ENCODE results near the gene BFSP2. TPM values are rescaled to one million over a fixed set of nuclear protein-coding genes. Genes with fewer than 3 reads are reported as not detected.
"Not testable (repeated sequence)": the region's sequence is repeated elsewhere in the genome, so short reads cannot be mapped to it uniquely, and the experiment has no call there.

The BFSP2 gene
- total RNA-seq, 1 donor from 2014 or later, result not detected

GRCh38 chr3:133486658-133487057 lies 86.8 kb downstream of the BFSP2 start:
- DNase-seq (ENCODE audit: low spot score), result no peak
- intact Hi-C loops (cut with micrococcal nuclease), result no loop called here
- Mint-ChIP-seq H3K27ac (no peak overlapping the region), H3K4me3 (no peak overlapping the region), H3K9me3 (peaks cover 4% of the 10 kb centered on the region), H3K27me3 (ENCODE audit: insufficient read depth) (peaks cover 3% of the 10 kb centered on the region), H3K36me3 (ENCODE audit: low read depth) (peaks cover 2% of the 10 kb centered on the region), H3K4me1 (ENCODE audit: low read depth) (peaks cover 32% of the 10 kb centered on the region)

DNA sequence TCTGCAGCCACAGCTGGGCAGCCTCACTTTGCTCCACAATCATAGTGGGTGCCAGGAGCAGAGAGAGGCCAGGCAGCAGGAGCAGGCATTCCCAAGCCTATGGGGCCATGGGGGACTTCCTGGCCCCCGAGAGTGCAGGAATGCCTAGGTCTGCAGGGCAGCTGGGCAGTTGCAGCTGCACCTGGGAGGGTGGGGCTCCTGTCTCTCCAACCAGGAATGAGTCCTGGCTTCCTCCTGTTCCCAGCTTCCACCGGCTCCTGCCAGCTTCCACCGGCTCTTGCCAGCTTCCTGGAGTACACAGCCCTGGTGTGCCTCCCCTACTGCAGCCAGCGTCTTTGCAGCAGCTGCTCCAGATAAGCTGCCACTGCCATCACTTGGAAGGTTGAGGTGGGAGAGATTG lies 87.3 kb downstream of the BFSP2 start:
- H3K27ac Mint-ChIP-seq, result no peak overlapping the region
- H3K36me3 Mint-ChIP-seq (ENCODE audit: low read depth), result peaks cover 2% of the 10 kb centered on the region
- H3K4me3 Mint-ChIP-seq, result no peak overlapping the region
- H3K9me3 Mint-ChIP-seq, result peaks cover 4% of the 10 kb centered on the region
- peaks cover 36% of the 10 kb centered on the region for H3K4me1 Mint-ChIP-seq (ENCODE audit: low read depth)
- H3K27me3 Mint-ChIP-seq (ENCODE audit: insufficient read depth), result peaks cover 3% of the 10 kb centered on the region
- no peak for DNase-seq (ENCODE audit: low spot score)
- intact Hi-C loops (cut with micrococcal nuclease), result no loop called here

DNA sequence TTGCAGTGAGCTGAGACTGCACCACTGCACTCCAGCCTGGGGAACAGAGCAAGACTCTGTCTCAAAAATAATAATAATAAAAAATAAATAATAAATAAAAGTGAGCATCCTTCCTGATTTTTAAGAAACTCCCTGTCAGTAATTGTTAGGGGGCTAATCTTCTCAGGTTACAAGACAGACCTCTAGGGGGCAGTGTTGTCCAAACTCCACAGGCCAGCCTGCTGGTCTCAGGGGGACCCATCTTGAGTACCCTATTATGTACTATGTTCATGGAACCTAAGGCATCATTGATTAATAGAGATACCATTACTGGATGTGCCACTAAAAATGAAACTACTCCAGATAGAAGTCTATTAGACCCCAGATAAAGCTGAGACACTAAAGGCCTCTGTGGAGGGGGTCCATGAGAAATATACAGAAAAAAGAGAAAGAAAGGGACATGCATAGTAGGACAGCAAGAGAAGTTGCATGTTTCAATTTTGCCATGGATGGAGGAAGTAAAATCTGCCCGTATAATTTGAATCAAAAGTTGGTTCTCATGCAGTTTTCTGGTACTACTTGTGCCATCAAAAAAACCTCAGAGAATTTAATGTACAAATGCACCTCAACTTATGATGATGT lies 88.2 kb downstream of the BFSP2 start:
- intact Hi-C loops (cut with micrococcal nuclease), result no loop called here
- Mint-ChIP-seq H3K27ac (no peak overlapping the region), H3K27me3 (ENCODE audit: insufficient read depth) (peaks cover 3% of the 10 kb centered on the region), H3K4me3 (no peak overlapping the region), H3K36me3 (ENCODE audit: low read depth) (peaks cover 5% of the 10 kb centered on the region), H3K4me1 (ENCODE audit: low read depth) (peaks cover 44% of the 10 kb centered on the region), H3K9me3 (peaks cover 4% of the 10 kb centered on the region)
- no peak for DNase-seq (ENCODE audit: low spot score)

- H3K27me3 Mint-ChIP-seq (ENCODE audit: insufficient read depth), result peaks cover 3% of the 10 kb centered on the region
- H3K4me3 Mint-ChIP-seq, result no peak overlapping the region
- DNase-seq (ENCODE audit: low spot score), result no peak
- intact Hi-C loops (cut with micrococcal nuclease), result loop anchor here (1.0 kb wide), 1 partner anchor 17 kb away; no protein-coding TSS in a partner anchor
- H3K9me3 Mint-ChIP-seq, result peaks cover 4% of the 10 kb centered on the region
- peaks cover 5% of the 10 kb centered on the region for H3K36me3 Mint-ChIP-seq (ENCODE audit: low read depth)
- H3K27ac Mint-ChIP-seq, result no peak overlapping the region
- peaks cover 48% of the 10 kb centered on the region for H3K4me1 Mint-ChIP-seq (ENCODE audit: low read depth)
Observed at GRCh38 chr3:133488785-133489367, 89.0 kb downstream of the BFSP2 start.

DNA sequence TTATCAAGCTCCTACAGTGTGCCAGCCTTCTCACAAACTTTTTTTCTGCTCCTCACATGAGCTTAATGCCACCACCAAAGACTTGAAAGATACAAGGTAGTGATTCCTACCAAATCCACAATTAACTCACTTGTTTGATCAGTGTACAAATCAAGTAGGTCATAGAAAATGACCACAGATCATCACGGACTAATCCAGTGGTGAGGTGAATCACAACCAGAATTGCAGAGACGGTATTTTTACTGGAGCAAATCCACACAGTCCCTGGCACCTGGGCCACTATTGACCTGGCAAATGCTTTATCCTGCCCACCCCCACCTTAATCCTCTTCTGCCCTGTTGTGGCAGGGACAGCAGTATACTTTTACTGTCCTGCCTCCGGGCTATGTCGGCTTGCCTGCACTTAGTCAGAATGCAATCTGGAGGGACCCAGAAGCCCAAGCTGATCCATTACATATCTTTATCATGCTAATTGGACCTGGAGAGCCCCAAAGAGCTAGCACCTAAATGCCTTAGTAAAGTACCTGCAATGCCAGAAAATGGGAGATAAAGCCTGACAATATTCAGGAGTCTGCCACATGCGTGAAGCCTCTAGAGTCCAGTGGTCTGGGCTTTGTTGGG lies 89.7 kb downstream of the BFSP2 start:
- Mint-ChIP-seq H3K4me1 (ENCODE audit: low read depth) (peaks cover 48% of the 10 kb centered on the region), H3K27me3 (ENCODE audit: insufficient read depth) (peaks cover 3% of the 10 kb centered on the region), H3K9me3 (peaks cover 4% of the 10 kb centered on the region), H3K27ac (no peak overlapping the region), H3K4me3 (no peak overlapping the region), H3K36me3 (ENCODE audit: low read depth) (peaks cover 5% of the 10 kb centered on the region)
- intact Hi-C loops (cut with micrococcal nuclease), result loop anchor here (1.0 to 5.0 kb wide), 5 partner anchors 10 to 767 kb away; partner anchors contain the start of genes NPHP3 and TOPBP1
- DNase-seq (ENCODE audit: low spot score), result no peak

- no peaks in the 10 kb centered on the region for H3K27me3 Mint-ChIP-seq (ENCODE audit: insufficient read depth)
- H3K36me3 Mint-ChIP-seq (ENCODE audit: low read depth), result peaks cover 5% of the 10 kb centered on the region
- H3K4me3 Mint-ChIP-seq, result peak overlapping the region; percentile 62
- H3K27ac Mint-ChIP-seq, result peak overlapping the region; percentile 76
- peak; percentile 48 for DNase-seq (ENCODE audit: low spot score)
- peaks cover 48% of the 10 kb centered on the region for H3K4me1 Mint-ChIP-seq (ENCODE audit: low read depth)
- peaks cover 4% of the 10 kb centered on the region for H3K9me3 Mint-ChIP-seq
- intact Hi-C loops (cut with micrococcal nuclease), result loop anchor here (1.0 to 5.0 kb wide), 9 partner anchors 9 to 768 kb away; partner anchors contain the start of genes CDV3, NPHP3, SRPRB and TOPBP1
Observed at GRCh38 chr3:133490468-133491351, 90.9 kb downstream of the BFSP2 start.

GRCh38 chr3:133491481-133492059 lies 91.7 kb downstream of the BFSP2 start:
- Mint-ChIP-seq H3K27me3 (ENCODE audit: insufficient read depth) (no peaks in the 10 kb centered on the region), H3K36me3 (ENCODE audit: low read depth) (peaks cover 5% of the 10 kb centered on the region), H3K4me1 (ENCODE audit: low read depth) (peaks cover 48% of the 10 kb centered on the region), H3K27ac (peak overlapping the region; percentile 76), H3K4me3 (peak overlapping the region; percentile 62), H3K9me3 (peaks cover 3% of the 10 kb centered on the region)
- intact Hi-C loops (cut with micrococcal nuclease), result loop anchor here (1.0 to 5.0 kb wide), 8 partner anchors 16 to 769 kb away; partner anchors contain the start of genes CDV3, NPHP3, SRPRB and TOPBP1
- no peak for DNase-seq (ENCODE audit: low spot score)

- peak overlapping the region; percentile 61 for H3K27ac Mint-ChIP-seq
- no peaks in the 10 kb centered on the region for H3K9me3 Mint-ChIP-seq
- peak overlapping the region; percentile 16 for H3K4me3 Mint-ChIP-seq
- peaks cover 48% of the 10 kb centered on the region for H3K4me1 Mint-ChIP-seq (ENCODE audit: low read depth)
- intact Hi-C loops (cut with micrococcal nuclease), result loop anchor here (1.0 to 5.0 kb wide), 2 partner anchors 50 to 170 kb away; partner anchors contain the start of gene TOPBP1
- no peak for DNase-seq (ENCODE audit: low spot score)
- peaks cover 5% of the 10 kb centered on the region for H3K36me3 Mint-ChIP-seq (ENCODE audit: low read depth)
- no peaks in the 10 kb centered on the region for H3K27me3 Mint-ChIP-seq (ENCODE audit: insufficient read depth)
Observed at GRCh38 chr3:133492159-133492741, 92.4 kb downstream of the BFSP2 start.

- intact Hi-C loops (cut with micrococcal nuclease), result loop anchor here (5.0 kb wide), 1 partner anchor 168 kb away; the partner anchor contains the start of gene TOPBP1
- Mint-ChIP-seq H3K27ac (no peak overlapping the region), H3K9me3 (no peaks in the 10 kb centered on the region), H3K27me3 (ENCODE audit: insufficient read depth) (no peaks in the 10 kb centered on the region), H3K4me3 (no peak overlapping the region), H3K36me3 (ENCODE audit: low read depth) (peaks cover 5% of the 10 kb centered on the region), H3K4me1 (ENCODE audit: low read depth) (peaks cover 41% of the 10 kb centered on the region)
- DNase-seq (ENCODE audit: low spot score), result no peak
Observed at GRCh38 chr3:133494469-133494868, 94.6 kb downstream of the BFSP2 start.

- DNase-seq (ENCODE audit: low spot score); H3K27ac Mint-ChIP-seq; H3K9me3 Mint-ChIP-seq; H3K4me3 Mint-ChIP-seq; H3K27me3 Mint-ChIP-seq (ENCODE audit: insufficient read depth); H3K36me3 Mint-ChIP-seq (ENCODE audit: low read depth); intact Hi-C loops (cut with micrococcal nuclease): not testable (repeated sequence)
- H3K4me1 Mint-ChIP-seq (ENCODE audit: low read depth), result peaks cover 20% of the 10 kb centered on the region
Observed at GRCh38 chr3:133502542-133502941, 102.7 kb downstream of the BFSP2 start.

- DNase-seq (ENCODE audit: low spot score), result no peak
- Mint-ChIP-seq H3K36me3 (ENCODE audit: low read depth) (no peaks in the 10 kb centered on the region), H3K9me3 (no peaks in the 10 kb centered on the region), H3K4me1 (ENCODE audit: low read depth) (peaks cover 20% of the 10 kb centered on the region), H3K4me3 (no peak overlapping the region), H3K27ac (no peak overlapping the region), H3K27me3 (ENCODE audit: insufficient read depth) (peaks cover 5% of the 10 kb centered on the region)
- intact Hi-C loops (cut with micrococcal nuclease), result no loop called here
Observed at GRCh38 chr3:133503409-133503808, 103.6 kb downstream of the BFSP2 start.

DNA sequence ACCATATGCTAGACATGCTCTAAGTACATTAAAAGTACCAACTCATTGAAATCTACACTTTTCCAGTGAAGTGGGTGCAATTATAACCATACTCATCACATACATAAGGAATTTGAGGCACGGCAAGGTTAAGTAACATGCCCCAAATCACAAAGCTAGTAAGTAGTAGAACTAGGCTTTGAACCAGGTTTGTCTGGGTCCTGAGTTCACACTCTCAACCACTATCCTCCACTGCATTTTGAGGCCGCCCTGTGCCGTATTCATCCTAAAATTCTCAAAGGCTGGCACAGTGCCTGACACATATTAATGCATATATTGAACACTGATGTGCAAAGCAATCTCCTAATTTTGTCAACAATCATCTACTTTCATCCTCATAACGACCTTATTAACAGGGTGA lies 104.9 kb downstream of the BFSP2 start:
- Mint-ChIP-seq H3K27ac (no peak overlapping the region), H3K9me3 (no peaks in the 10 kb centered on the region), H3K27me3 (ENCODE audit: insufficient read depth) (peaks cover 5% of the 10 kb centered on the region), H3K4me3 (no peak overlapping the region), H3K36me3 (ENCODE audit: low read depth) (peaks cover 2% of the 10 kb centered on the region), H3K4me1 (ENCODE audit: low read depth) (peaks cover 14% of the 10 kb centered on the region)
- no peak for DNase-seq (ENCODE audit: low spot score)
- intact Hi-C loops (cut with micrococcal nuclease), result no loop called here

Measured in activated T-helper 1 cell treated with anti-CD3 and anti-CD28 coated beads, Interleukin-12 subunit alpha, Interleukin-12 subunit beta, Interleukin-2, Interleukin-4 antibody, amounts not matched to agents 30 ng/mL and 10 ng/mL and 1 ng/mL, durations not matched to agents 14 hours and 24 hours and 36 hours (primary cell).